GM12878 (cell line): ENCODE data around the gene HNRNPAB. TPM values are rescaled to one million over a fixed set of nuclear protein-coding genes. Genes with fewer than 3 reads are reported as not detected.

Experiments used
- ATAC-seq: fragments of 200-7000 bp; cut with Tn5 transposase; 3 replicates; pipeline ENCODE4 v1.9.1; 2020; ENCODE audit warnings: mild to moderate bottlenecking, moderate library complexity
- BruUV-seq: library from RNA; stranded (reverse); fragments of 400-500 nt; replicated peaks from 2 replicates; lab custom pipeline; 2021; lab: Mats Ljungman, UMichigan
- CTCF ChIA-PET: fragments of 300-600 bp; sonication (Branson Sonifier 250); formaldehyde crosslinking; extraction: SDS; loops from one replicate; lab custom pipeline; 2021; ENCODE audit warnings: inconsistent platforms; lab: Yijun Ruan, JAX
- POLR2A ChIA-PET: fragments of 350-600 bp; formaldehyde crosslinking; extraction: SDS; loops from one replicate; lab custom pipeline; 2021; ENCODE audit warnings: inconsistent platforms; lab: Charles Lee
- RAD21 ChIA-PET: fragments of 300-600 bp; sonication (Branson Sonifier 250); formaldehyde crosslinking; loops from one replicate; lab custom pipeline; 2023; ENCODE audit warnings: antibody characterized with exemption; ENCODE audit not compliant: unreplicated experiment; lab: Charles Lee
- SMC1A ChIA-PET: fragments of 300-600 bp; sonication (Branson Sonifier 250); formaldehyde crosslinking; loops from one replicate; lab custom pipeline; 2023; ENCODE audit not compliant: unreplicated experiment, uncharacterized antibody; lab: Charles Lee
- DNase-seq: peaks from one replicate; pipeline ENCODE4 v3.0.0-alpha.2; 2011; ENCODE audit warnings: low read depth, low spot score
- FAIRE-seq: peaks from 3 replicates; lab custom pipeline; 2011; peaks lifted over from hg19 to GRCh38; lab: Jason Lieb, UNC
- H2AFZ ChIP-seq: 2 replicates; pipeline ENCODE4 v1.6.0; 2011; ENCODE audit warnings: low read depth, low read length, control low read depth; ENCODE audit not compliant: control insufficient read depth
- H3K27ac ChIP-seq: 2 replicates; pipeline ENCODE4 v1.5.1; 2011; ENCODE audit warnings: control low read depth; ENCODE audit not compliant: control insufficient read depth, insufficient read depth
- H3K27me3 ChIP-seq, 2 experiments: replicated peaks in 1 of 2; 2 replicates each; pipeline versions ENCODE4 v1.6.0 to v1.6.1; 2011; ENCODE audit warnings: low read length in 1 of 2; ENCODE audit not compliant: control insufficient read depth in 2 of 2, insufficient read depth in 2 of 2
- H3K36me3 ChIP-seq, 2 experiments: 2 replicates each; pipeline ENCODE4 v1.5.1; 2011; ENCODE audit warnings: low read length in 1 of 2; ENCODE audit not compliant: control insufficient read depth in 2 of 2, insufficient read depth in 2 of 2
- H3K4me1 ChIP-seq: 2 replicates; pipeline ENCODE4 v1.6.1; 2011; ENCODE audit warnings: mild to moderate bottlenecking, low read length, moderate library complexity, mixed read lengths; ENCODE audit not compliant: control insufficient read depth, insufficient read depth
- H3K4me2 ChIP-seq: 2 replicates; pipeline ENCODE4 v1.6.0; 2011; ENCODE audit warnings: control low read depth; ENCODE audit not compliant: control insufficient read depth, insufficient read depth
- H3K4me3 ChIP-seq: fragments of 200-600 bp; sonication (generic); 2 replicates; pipeline ENCODE4 v1.5.1; 2016
- H3K79me2 ChIP-seq: 2 replicates; pipeline ENCODE4 v1.6.0; 2011; ENCODE audit warnings: low read length; ENCODE audit not compliant: control insufficient read depth, insufficient read depth
- H3K9ac ChIP-seq: 2 replicates; pipeline ENCODE4 v1.8.0; 2011; ENCODE audit warnings: low read length, control low read depth, mixed read lengths; ENCODE audit not compliant: control insufficient read depth, insufficient read depth
- H3K9me3 ChIP-seq: replicated peaks from 3 replicates; pipeline ENCODE4 v1.5.1; 2011; ENCODE audit warnings: mild to moderate bottlenecking, low read length; ENCODE audit not compliant: control insufficient read depth, insufficient read depth
- H4K20me1 ChIP-seq: 2 replicates; pipeline ENCODE4 v1.6.0; 2011; ENCODE audit not compliant: control insufficient read depth, insufficient read depth
- KDM1A ChIP-seq: fragments of 200-600 bp; sonication (generic); IDR thresholded peaks from 2 replicates; pipeline ENCODE4 v1.6.1; 2016; ENCODE audit warnings: borderline replicate concordance
- MTA3 ChIP-seq: IDR thresholded peaks from 2 replicates; pipeline ENCODE4 v1.6.1; 2012; ENCODE audit warnings: low read length, inconsistent platforms, borderline replicate concordance
- NFYA ChIP-seq: IDR thresholded peaks from 2 replicates; pipeline ENCODE4 v1.6.1; 2011; ENCODE audit warnings: low read depth, mild to moderate bottlenecking, low read length, improper control_type of control experiment, borderline replicate concordance
- PML ChIP-seq: IDR thresholded peaks from 2 replicates; pipeline ENCODE4 v1.6.1; 2012; ENCODE audit warnings: low read length, inconsistent platforms
- POLR2A ChIP-seq: IDR thresholded peaks from 2 replicates; pipeline ENCODE4 v1.6.1; 2011; ENCODE audit warnings: low read depth, mild to moderate bottlenecking, low read length
- POLR2AphosphoS5 ChIP-seq: IDR thresholded peaks from 2 replicates; pipeline ENCODE4 v1.6.1; 2011; ENCODE audit warnings: mild to moderate bottlenecking, low read length, inconsistent platforms
- WGBS: methylation state at CpG from one replicate; pipeline ENCODE4 v1.1.6; 2016; ENCODE audit warnings: low lambda C conversion rate; ENCODE audit not compliant: insufficient replicate concordance, insufficient coverage; ENCODE audit errors: missing lambda C conversion rate; 5-methylcytosine and 5-hydroxymethylcytosine counted together
- in situ Hi-C: fragments of 300-500 bp; cut with MboI; formaldehyde crosslinking; loops from 9 replicates; pipeline ENCODE4 v1.14.3; 2018; ENCODE audit warnings: mixed read lengths
- intact Hi-C: fragments of 100-400 bp; cut with micrococcal nuclease; formaldehyde crosslinking; loops from one replicate; pipeline ENCODE4 v1.14.2; 2022; ENCODE audit not compliant: unreplicated experiment
- polyA plus RNA-seq, 11 experiments: library from polyadenylated mRNA; depleted of rRNA in 4 of 11; unstranded in 6 of 11; stranded (reverse) in 5 of 11; fragments of >200 nt; fragmentation: Nextera tagmentation in 4 of 11; fragmentation: Illumina TruSeq in 1 of 11; extraction: Ambion mirVana in 4 of 11; extraction: Trizol in 1 of 11; gene quantifications; 1 replicate in 1 of 11; 2 replicates in 10 of 11; pipeline versions ENCODE4 v1.2.1 to v1.2.3, GENCODE V29; 2011 to 2016; ENCODE audit warnings: inconsistent platforms in 2 of 11, missing spikeins in 2 of 11, low read depth in 1 of 11
- total RNA-seq, 4 experiments: library from RNA; depleted of rRNA in 3 of 4; stranded (reverse); fragments of >200 nt in 3 of 4; fragmentation: Illumina TruSeq in 1 of 4; extraction: Trizol in 1 of 4; gene quantifications; 2 replicates each; pipeline versions ENCODE4 v1.2.1 to v1.2.3, GENCODE V29; 2013 to 2021

The HNRNPAB gene
- total and polyA plus RNA-seq, 10 of the 15 experiments (the other 5 are each of a cell fraction or from before 2014, with no cell fraction given), result 42.3 to 330 (median 230) TPM

DNA sequence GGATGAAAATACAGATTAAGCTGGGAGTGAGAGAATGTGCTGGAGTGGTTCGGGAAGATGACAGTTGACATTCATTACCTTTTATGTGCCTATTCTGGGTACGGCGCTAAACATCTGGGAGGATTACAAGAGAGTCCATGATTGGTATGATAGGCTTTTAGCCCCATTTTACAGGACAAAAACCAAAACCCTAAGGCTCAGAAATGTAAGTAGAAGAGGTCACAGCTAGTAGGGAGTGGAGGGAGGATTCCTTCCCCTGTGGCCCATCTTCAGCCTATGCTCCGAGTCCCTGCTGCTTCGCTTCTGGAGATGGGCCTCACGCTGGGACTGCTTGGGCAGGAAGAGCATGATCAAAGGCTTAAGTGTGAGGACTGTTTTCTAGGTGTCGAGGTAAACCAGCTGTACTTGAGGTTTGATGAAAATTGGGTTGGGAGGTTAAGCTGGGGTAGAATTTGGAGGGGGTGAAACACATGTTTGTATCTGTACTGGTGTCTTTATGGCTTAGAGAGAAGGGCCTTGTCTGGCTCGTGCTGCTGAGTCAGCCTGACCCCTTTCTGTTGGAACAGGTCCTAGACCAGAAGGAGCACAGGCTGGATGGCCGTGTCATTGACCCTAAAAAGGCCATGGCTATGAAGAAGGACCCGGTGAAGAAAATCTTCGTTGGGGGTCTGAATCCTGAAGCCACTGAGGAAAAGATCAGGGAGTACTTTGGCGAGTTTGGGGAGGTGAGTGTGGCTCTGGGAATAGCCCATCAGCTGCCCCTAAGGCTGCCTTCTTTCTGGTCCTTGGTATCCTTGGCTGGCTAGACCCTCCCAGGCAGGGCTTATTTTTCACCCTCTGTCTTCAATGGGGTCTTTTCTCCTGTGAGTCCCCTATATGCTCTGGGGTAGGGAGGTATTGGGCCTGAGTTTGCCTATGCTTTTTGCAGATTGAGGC lies 2.1 kb downstream of the HNRNPAB start (continued):
- no peak for TF ChIP-seq NFYA

DNA sequence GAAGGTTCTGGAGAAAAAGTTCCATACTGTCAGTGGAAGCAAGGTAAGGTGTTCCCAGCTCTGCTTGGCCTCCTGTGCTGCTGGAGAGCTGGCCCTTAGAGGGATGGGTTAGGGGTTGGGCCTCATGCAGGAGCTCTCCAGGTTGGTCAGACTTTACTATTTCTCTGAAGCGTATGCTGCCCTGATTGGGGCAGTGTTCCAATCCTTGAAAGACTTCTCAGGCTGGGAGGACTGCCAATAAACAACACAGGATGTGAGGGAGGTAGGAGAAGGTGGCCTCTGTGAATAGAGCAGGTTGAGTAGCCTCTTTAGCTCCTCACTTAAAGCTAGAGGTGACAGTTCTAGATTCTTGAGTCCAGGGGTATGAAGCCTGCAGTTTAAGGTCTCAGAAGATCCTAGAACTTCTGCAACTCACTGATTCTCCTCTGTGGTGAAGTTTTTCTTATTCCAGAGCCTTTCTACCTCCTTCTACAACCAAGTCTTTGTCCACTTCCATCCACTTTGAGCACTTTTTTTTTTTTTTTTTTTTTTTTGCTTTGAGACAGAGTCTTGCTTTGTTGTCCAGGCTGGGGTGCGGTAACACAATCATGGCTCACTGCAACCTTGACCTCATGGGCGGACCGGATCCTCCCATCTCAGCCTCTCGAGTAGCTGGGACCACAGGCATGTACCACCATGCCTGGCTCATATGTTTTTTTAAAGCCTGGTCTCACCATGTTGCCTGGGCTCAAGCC lies 3.0 kb downstream of the HNRNPAB start:
- WGBS, result 82% methylated on average over 4 of the region's 5 CpGs
- Histone ChIP-seq H3K4me3 (peak overlapping the region; percentile 97), H3K4me1 (peaks cover 15% of the 10 kb centered on the region), H3K9me3 (no peaks in the 10 kb centered on the region), H3K4me2 (peak overlapping the region; percentile 88), H4K20me1 (peaks cover 24% of the 10 kb centered on the region), H3K27ac (no peak overlapping the region), H2AFZ (no peak overlapping the region), H3K9ac (peak overlapping the region; percentile 2; the same call in 1 of the 2 replicates), H3K36me3 (peaks cover 41 to 48% of the 10 kb centered on the region in 2 experiments), H3K27me3 (no peaks in the 10 kb centered on the region), H3K79me2 (peaks cover 62% of the 10 kb centered on the region)
- BruUV-seq, result no TSS peak
- TF ChIP-seq KDM1A, result no peak
- TF ChIP-seq MTA3, result no peak
- TF ChIP-seq POLR2A, result peak; percentile 37
- TF ChIP-seq PML, result 0 out of 2 replicates have a peak, but pooled peaks have one; percentile 30
- TF ChIP-seq POLR2AphosphoS5, result 0 out of 2 replicates have a peak, but pooled peaks have one; percentile 3
- POLR2A ChIA-PET, result interaction anchor here (0.6 to 1.9 kb wide), 2 partner anchors 24 to 1008 kb away, joined by 3 to 4 read pairs; no protein-coding TSS in a partner anchor
- no peak for ATAC-seq
- CTCF ChIA-PET, result interaction anchor here (1.3 to 2.8 kb wide), 3 partner anchors 8 to 28 kb away, joined by 4 to 12 read pairs (median 5); no protein-coding TSS in a partner anchor
- no peak for FAIRE-seq
- DNase-seq, result no peak
- SMC1A ChIA-PET, result interaction anchor here (1.0 to 2.1 kb wide), 2 partner anchors 9 to 24 kb away, joined by 5 to 6 read pairs; no protein-coding TSS in a partner anchor
- RAD21 ChIA-PET, result no interaction called here
- in situ Hi-C loops (no loop called here), intact Hi-C loops (no loop called here)
